NCI-H345 (cell line): ENCODE results near the gene DDC.
"Not testable (repeated sequence)": the region's sequence is repeated elsewhere in the genome, so short reads cannot be mapped to it uniquely, and the experiment has no call there.

Source experiments
- DNase-seq: peaks from one replicate; lab custom pipeline; 2025; lab: John Stamatoyannopoulos, UW

The DDC gene

DNA sequence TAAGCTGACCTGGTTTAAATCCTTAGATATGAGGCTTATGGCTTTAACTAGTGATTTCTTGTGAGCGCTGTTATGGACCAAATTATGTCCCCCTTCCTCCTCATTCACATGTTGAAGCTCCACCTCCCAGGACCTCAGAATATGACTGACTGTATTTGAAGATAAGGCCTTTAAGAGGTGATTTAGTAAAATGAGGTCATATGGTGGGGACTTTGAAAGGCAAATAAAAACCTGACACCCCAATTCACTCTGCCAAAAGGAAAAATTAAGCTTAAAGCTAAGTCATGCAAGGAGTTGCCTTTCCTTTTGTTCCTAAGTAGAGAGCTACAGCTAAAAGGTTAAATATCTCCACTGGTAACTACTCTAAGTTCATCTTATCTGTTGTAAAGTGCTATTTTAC is 78.7 kb downstream of the DDC start:
- no peak for DNase-seq

DNA sequence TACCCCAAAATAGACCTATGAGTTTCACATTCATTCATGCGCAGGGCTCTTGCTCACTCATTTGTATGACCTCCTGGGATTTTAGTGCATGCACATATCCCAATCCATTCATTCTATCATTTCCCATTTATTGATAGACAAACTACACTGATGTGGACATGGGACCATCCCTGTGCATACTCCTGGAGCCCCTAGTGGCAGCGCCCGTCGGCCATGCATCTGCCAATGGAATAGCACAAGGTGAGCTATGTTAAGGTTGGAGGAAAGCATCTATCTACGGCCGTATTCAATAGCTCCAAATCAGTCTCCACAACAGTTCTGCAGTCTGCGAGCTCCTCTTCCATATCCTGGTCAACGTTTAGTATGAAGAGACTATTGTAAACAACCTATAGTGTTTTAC is 83.3 kb downstream of the DDC start:
- DNase-seq = no peak

GRCh38 chr7:50480797-50481196 is 84.4 kb downstream of the DDC start:
- DNase-seq = no peak

DNA sequence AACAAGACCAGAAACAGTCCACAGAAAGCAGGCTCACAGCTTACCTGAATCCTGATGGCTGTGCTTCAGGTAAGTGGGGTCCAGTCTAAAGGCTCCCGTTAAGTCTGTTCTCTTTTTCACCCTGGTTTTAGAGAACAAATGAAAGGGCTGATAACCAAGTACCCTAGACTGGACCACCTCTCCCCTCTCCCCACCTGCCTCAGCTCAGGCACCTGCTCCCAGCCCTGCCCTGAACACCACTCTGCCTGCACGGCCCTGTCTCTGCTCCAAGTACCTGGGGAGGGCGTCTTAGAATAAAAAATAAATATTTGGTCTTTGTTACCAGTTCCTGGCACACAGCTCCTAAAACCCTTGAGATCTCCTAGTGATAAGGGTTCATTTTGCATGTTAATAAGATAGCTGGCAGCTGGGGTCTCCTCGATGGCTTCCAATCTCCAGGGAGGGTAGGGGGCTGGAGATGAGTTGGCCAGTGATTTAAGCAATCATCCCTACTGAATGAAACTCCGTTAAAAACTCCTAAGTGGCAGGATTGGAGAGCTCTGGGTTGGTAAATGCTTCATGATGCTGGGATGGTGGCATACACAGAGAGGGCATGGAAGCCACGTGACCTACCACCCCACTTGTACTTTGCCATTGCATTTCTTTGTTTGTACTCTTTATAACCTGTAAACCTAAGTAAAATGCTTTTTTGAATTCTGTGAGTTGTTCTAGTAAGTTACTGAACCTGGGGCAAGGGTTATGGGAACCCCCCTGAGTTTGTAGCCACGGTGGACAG is 85.3 kb downstream of the DDC start:
- DNase-seq = peak; percentile 71

GRCh38 chr7:50477640-50478039 is 87.6 kb downstream of the DDC start:
- DNase-seq = peak; percentile 68

DNA sequence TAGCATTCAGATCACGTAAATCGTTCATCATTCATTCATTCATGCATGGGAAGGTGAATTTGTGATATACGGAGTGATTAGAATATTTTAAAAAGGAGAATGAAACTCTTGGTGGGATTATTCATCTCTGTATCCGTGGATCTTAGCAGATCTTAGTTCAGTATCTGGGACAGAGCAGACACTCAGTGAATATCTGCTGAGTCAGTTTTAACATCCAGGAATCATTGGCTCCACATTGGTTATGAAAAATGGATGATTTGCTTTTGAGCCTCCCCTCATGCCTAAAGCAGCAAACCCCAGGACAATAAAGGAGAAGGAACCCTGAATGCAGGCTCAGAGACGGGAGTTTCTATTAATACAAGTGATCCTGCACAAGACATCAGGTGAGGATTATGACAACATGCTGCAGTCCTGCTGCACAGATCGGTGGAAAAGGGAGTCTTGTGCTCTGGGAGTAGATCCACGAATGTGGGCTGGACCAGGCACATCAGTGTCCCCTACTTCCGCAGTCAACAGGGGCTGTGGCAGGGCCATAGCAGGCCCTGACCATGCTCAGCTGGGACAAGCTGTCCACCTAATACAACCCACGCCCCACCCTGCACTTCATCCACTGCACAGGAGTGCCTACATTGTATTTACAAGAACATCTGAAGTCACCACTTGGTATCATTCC is 88.1 kb downstream of the DDC start:
- DNase-seq = no peak

DNA sequence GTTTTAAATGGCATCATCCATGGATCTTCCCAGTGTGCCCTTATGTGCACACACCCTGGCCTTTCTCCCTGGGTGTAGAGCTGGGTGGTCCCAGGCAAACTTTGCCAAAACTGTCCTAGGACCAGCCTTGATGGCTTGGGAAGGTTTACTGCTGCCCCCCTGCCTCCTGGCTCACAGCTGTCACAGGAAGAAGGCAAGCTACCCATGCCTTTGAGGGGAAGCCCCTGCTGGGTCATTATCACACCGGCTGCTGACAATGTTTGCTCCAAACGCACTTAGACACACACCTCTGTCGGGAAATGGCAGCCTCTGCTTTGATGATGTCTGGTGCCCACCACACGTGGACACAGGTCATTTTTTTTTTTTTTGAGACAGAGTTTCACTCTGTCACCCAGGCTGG is 89.9 kb downstream of the DDC start:
- peak; percentile 69 for DNase-seq

DNA sequence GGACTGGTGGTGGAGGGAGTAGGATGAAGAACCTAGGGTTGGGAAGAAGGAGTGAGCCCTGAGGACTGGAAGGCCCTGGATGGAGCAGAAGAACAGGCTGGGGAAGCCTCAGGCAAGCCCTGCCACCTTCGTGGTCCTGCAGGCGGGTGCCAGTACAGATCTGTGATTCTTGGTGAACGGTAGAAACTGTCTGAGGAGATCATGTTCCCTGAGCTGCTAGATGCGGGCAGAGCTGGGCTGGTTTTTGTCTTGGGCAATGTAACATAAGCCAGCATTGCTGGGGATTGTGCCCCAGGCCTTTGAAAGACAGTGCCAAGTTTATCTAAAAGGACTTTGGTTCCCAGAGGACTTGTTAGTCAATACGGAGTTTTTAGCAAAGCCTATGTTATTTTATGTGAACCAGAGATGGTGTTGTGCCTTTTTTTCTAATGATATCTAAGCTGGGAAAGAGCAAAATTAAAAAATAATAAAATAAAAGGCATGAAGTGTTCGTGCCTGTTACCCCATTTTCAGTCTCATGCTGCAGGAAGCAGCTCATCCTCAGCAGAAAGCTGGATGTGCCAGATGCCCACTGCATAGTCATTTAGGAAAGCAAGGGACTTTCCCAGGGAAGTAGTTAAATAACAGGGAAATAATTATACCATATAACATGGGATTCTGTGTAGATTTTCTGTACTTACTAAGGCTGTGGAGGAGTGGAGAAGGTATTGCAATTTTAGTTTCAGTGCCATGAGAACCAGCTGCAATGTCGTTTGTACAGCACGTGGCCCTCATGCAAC is 90.6 kb downstream of the DDC start:
- DNase-seq = no peak

- DNase-seq = no peak
These were observed 91.7 kb downstream of the DDC start for GRCh38 chr7:50473531-50473930.

GRCh38 chr7:50472427-50472826 is 92.8 kb downstream of the DDC start:
- DNase-seq = no peak

- DNase-seq = no peak
These were observed 93.2 kb downstream of the DDC start for GRCh38 chr7:50471970-50472369.

- DNase-seq = peak; percentile 72
These were observed 94.7 kb downstream of the DDC start for GRCh38 chr7:50470250-50471163.

DNA sequence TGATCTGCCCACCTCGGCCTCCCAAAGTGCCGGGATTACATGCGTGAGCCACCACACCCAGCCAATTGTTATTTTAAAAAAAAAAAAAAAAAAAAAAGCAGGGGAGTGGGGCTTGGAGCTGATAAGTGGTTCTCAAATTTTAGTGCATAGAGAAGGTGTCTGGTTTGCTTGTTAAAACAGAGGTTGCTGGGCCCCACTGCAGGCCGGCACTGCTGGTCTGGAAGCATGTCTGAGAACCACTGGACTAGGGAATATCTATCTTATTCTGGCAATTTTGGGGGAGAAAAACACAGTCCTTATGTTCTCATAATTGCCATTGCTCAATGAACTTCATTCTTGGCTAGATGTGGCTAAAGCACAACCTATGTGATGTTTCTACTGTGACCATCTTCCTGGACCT is 96.0 kb downstream of the DDC start:
- no peak for DNase-seq

DNA sequence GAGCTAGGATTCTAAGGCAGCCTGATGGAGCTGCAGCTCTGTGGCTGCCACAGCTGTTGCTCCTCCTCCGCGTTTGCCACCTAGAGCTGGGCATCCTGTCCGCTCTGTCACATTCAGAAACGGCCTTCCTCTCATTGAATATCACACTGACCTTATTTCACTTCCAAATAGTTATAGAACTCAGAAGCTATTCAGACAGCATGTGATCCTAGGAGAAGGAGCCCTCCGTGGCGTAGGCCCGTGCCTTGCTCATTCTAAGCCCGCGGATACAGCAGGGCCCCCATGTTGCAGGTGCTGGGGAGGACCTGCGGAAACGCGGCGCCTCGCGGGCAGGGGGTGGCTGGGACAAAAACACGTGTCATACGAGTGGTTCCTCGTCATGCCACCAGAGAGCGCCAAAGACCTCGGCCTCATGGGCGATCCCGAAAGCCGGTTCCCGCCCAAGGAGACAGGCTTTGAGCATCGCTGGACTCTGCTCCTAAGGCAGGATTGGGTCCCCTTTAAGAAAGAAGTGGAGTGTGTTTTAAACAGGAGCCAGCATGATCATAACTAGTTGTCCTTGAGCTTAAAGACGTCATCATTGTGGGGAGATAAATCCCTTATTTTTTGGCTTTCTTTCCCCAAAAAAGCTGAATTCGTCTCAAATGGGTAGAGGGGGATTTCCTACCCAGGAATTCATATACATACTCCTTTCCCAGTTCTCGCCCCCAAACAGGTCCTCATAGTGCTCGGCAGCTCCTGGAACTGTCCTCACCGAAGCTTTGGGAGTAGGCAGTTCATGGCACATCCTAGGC is 97.2 kb downstream of the DDC start:
- peak; percentile 72 for DNase-seq

- DNase-seq = no peak
These were observed 98.2 kb downstream of the DDC start for GRCh38 chr7:50466815-50467585.

DNA sequence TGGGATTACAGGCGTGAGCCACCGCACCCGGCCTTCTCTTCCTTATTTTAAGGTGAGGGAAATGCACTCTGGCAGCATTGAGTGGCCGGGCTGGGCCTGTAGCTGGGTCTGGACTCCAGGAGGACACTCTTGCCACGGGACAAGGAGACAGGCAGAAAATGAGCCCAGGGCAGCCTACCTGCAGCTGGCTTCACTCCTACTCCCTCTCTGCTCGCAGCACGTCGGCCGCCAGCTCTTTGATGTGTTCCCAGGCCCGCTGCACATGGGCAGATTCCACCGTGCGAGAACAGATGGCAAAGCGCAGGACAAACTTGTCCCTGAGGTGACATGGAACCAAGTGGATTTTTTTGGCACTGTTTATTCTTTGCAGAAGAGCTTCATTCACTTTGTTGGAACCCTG is 102.2 kb downstream of the DDC start:
- DNase-seq = no peak

- DNase-seq = no peak
These were observed 102.8 kb downstream of the DDC start for GRCh38 chr7:50462361-50462760.

DNA sequence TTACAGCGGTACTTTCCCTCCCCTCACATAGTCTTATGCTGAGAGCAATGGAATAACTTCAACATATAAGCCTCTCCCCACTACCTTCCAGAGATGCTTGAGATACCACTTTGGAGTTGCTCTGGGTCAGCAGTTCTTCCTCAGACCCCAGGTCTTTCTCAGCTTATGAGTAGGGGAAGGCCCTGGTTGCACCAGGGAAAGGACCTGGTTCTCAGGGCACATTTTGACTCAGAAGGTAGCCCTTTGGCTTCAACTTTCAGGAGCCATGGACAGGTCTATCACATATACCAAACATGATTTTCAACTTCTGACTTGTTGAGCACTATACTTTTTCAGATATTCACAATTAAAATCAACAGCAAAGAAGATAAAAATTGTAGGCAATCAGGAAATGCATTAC is 103.5 kb downstream of the DDC start:
- DNase-seq = no peak

- DNase-seq = not testable (repeated sequence)
These were observed 106.0 kb downstream of the DDC start for GRCh38 chr7:50459183-50459582.

GRCh38 chr7:50458651-50459050 is 106.6 kb downstream of the DDC start:
- not testable (repeated sequence) for DNase-seq
